Type B pancreatic cell (in vitro differentiated cells): ENCODE results near the gene TSPAN17. TPM values are rescaled to one million over a fixed set of nuclear protein-coding genes. Genes with fewer than 3 reads are reported as not detected.

Experiments
- DNase-seq: peaks from one replicate; pipeline ENCODE4 v3.0.0; 2021; ENCODE audit warnings: mixed read lengths; ENCODE audit not compliant: unreplicated experiment; ENCODE audit errors: extremely low spot score
- H3K27ac Mint-ChIP-seq: 2 replicates; pipeline ENCODE4 v1.8.0; 2021; ENCODE audit warnings: mild to moderate bottlenecking, mixed read lengths
- H3K27me3 Mint-ChIP-seq: 2 replicates; pipeline ENCODE4 v1.8.0; 2021; ENCODE audit warnings: mixed read lengths
- H3K36me3 Mint-ChIP-seq: 2 replicates; pipeline ENCODE4 v1.8.0; 2021; ENCODE audit warnings: mixed read lengths
- H3K4me1 Mint-ChIP-seq: one replicate; pipeline ENCODE4 v1.8.0; 2021; ENCODE audit warnings: mixed read lengths; ENCODE audit not compliant: unreplicated experiment
- H3K4me3 Mint-ChIP-seq: 2 replicates; pipeline ENCODE4 v1.8.0; 2021; ENCODE audit warnings: mild to moderate bottlenecking, mixed read lengths
- H3K9me3 Mint-ChIP-seq: 2 replicates; pipeline ENCODE4 v1.8.0; 2021; ENCODE audit warnings: mixed read lengths
- CTCF ChIP-seq: fragments of 200-600 bp; sonication (generic); conservative IDR thresholded peaks from 2 replicates; pipeline ENCODE4 v1.5.0; 2021; ENCODE audit warnings: antibody characterized with exemption, mild to moderate bottlenecking
- total RNA-seq: library from RNA; stranded (reverse); gene quantifications from 2 replicates; pipeline ENCODE4 v1.2.1, GENCODE V29; 2021; ENCODE audit warnings: low replicate concordance

TSPAN17 gene
- total RNA-seq, 1 donor from 2014 or later, result 45.9 TPM

- Mint-ChIP-seq H3K27ac (no peak overlapping the region), H3K36me3 (no peaks in the 10 kb centered on the region), H3K4me3 (no peak overlapping the region), H3K4me1 (peaks cover 9% of the 10 kb centered on the region), H3K9me3 (no peaks in the 10 kb centered on the region), H3K27me3 (peaks cover 16% of the 10 kb centered on the region)
- DNase-seq, result no peak
- no peak for TF ChIP-seq CTCF
These were observed 3.6 kb upstream of the TSPAN17 start for GRCh38 chr5:176643491-176644219.

- no peak for DNase-seq
- peaks cover 14% of the 10 kb centered on the region for H3K4me1 Mint-ChIP-seq
- no peaks in the 10 kb centered on the region for H3K36me3 Mint-ChIP-seq
- no peak overlapping the region for H3K4me3 Mint-ChIP-seq
- TF ChIP-seq CTCF, result no peak
- peaks cover 11% of the 10 kb centered on the region for H3K27me3 Mint-ChIP-seq
- no peak overlapping the region for H3K27ac Mint-ChIP-seq
- no peaks in the 10 kb centered on the region for H3K9me3 Mint-ChIP-seq
These were observed 3.0 kb upstream of the TSPAN17 start for GRCh38 chr5:176644294-176644693.

- no peak for TF ChIP-seq CTCF
- H3K4me3 Mint-ChIP-seq, result peak overlapping the region; percentile 47
- H3K9me3 Mint-ChIP-seq, result no peaks in the 10 kb centered on the region
- peaks cover 8% of the 10 kb centered on the region for H3K27me3 Mint-ChIP-seq
- no peak for DNase-seq
- H3K36me3 Mint-ChIP-seq, result no peaks in the 10 kb centered on the region
- peaks cover 17% of the 10 kb centered on the region for H3K4me1 Mint-ChIP-seq
- H3K27ac Mint-ChIP-seq, result no peak overlapping the region
These were observed 2.2 kb upstream of the TSPAN17 start for GRCh38 chr5:176644878-176645670.

GRCh38 chr5:176646049-176646706 lies 1.1 kb upstream of the TSPAN17 start:
- Mint-ChIP-seq H3K27ac (peak overlapping the region; percentile 53), H3K36me3 (no peaks in the 10 kb centered on the region), H3K4me3 (peak overlapping the region; percentile 75), H3K27me3 (peaks cover 3% of the 10 kb centered on the region), H3K9me3 (no peaks in the 10 kb centered on the region), H3K4me1 (peaks cover 26% of the 10 kb centered on the region)
- no peak for TF ChIP-seq CTCF
- DNase-seq, result no peak

GRCh38 chr5:176646707-176647029 lies 616 bp upstream of the TSPAN17 start:
- DNase-seq, result no peak
- H3K9me3 Mint-ChIP-seq, result no peaks in the 10 kb centered on the region
- H3K36me3 Mint-ChIP-seq, result no peaks in the 10 kb centered on the region
- TF ChIP-seq CTCF, result no peak
- peak overlapping the region; percentile 53 for H3K27ac Mint-ChIP-seq
- peak overlapping the region; percentile 87 for H3K4me3 Mint-ChIP-seq
- H3K4me1 Mint-ChIP-seq, result peaks cover 26% of the 10 kb centered on the region
- H3K27me3 Mint-ChIP-seq, result peaks cover 3% of the 10 kb centered on the region
